HUES64 (cell line): ENCODE measurements around the gene CCDC191.

ENCODE experiments used
- H3K27ac ChIP-seq: 2 replicates; pipeline ENCODE4 v1.7.0; 2013; ENCODE audit warnings: low read depth, low read length, inconsistent platforms
- H3K27me3 ChIP-seq: 2 replicates; pipeline ENCODE4 v1.6.1; 2013; ENCODE audit warnings: mild to moderate bottlenecking, low read length; ENCODE audit not compliant: insufficient read depth
- H3K36me3 ChIP-seq: 2 replicates; pipeline ENCODE4 v1.6.1; 2013; ENCODE audit warnings: mild to moderate bottlenecking, low read length; ENCODE audit not compliant: insufficient read depth
- H3K4me1 ChIP-seq: 2 replicates; pipeline ENCODE4 v1.6.1; 2013; ENCODE audit warnings: mild to moderate bottlenecking, low read length, moderate library complexity; ENCODE audit not compliant: insufficient read depth
- H3K4me3 ChIP-seq: 2 replicates; pipeline ENCODE4 v1.5.1; 2013; ENCODE audit warnings: mild to moderate bottlenecking, low read length, moderate library complexity
- H3K9ac ChIP-seq: 2 replicates; pipeline ENCODE4 v1.6.1; 2013; ENCODE audit warnings: mild to moderate bottlenecking, low read depth, low read length
- H3K9me3 ChIP-seq: 2 replicates; pipeline ENCODE4 v1.6.1; 2013; ENCODE audit warnings: low read depth, low read length; ENCODE audit not compliant: insufficient read depth
- WGBS: fragments of 150-250, 120-280 bp; methylation state at CpG from one replicate; pipeline ENCODE4 v1.1.7; 2013; ENCODE audit warnings: missing lambda C conversion rate; 5-methylcytosine and 5-hydroxymethylcytosine counted together

CCDC191 gene

DNA sequence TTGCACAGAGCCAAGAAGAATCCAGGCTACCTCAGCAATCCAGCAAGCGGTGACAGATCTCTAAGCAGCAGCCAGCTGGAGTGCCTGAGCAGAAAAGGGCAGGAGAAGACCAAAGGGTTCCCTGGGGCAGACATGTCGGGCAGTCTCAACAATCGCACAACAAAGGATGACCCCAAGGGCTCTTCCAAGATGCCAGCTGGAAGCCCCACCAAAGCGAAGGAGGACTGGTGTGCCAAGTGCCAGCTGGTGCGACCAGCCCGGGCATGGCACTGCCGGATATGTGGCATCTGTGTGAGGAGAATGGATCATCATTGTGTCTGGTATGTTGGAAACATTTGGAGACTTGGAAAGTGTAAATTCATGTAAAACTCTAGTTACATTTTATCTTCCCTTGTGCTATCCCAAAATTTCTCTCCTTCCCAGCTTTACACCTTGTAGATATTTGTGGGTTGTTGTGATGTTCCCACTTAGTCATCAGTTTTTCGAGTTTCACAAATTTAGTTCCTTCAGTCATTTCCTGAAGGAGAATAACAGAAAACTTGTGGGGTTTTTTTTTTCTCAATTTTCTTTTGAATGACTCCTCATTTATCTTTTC, 102.1 kb downstream of the CCDC191 start:
- WGBS = 94% methylated on average over 7 of the region's 8 CpGs
- no peak overlapping the region for H3K4me3 ChIP-seq
- H3K4me1 ChIP-seq = no peaks in the 10 kb centered on the region
- H3K36me3 ChIP-seq = peaks cover 29% of the 10 kb centered on the region; the same call in 1 of the 2 replicates
- H3K9me3 ChIP-seq = no peaks in the 10 kb centered on the region
- peaks cover 7% of the 10 kb centered on the region for H3K27me3 ChIP-seq
- H3K9ac ChIP-seq = no peak overlapping the region
- no peak overlapping the region for H3K27ac ChIP-seq

DNA sequence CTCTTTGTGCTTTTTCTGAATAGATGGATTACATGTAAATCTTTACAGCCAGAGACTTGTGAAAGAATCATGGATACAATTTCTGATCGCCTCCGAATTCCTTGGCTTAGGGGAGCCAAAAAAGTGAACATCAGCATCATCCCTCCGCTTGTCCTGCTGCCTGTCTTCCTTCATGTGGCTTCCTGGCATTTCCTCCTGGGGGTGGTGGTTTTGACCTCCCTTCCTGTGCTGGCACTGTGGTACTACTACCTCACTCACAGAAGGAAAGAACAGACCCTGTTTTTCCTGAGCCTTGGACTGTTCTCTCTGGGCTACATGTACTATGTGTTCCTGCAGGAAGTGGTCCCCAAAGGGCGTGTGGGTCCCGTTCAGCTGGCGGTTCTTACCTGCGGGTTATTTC, 102.6 kb downstream of the CCDC191 start:
- Histone ChIP-seq H3K36me3 (peaks cover 26% of the 10 kb centered on the region; the same call in 1 of the 2 replicates), H3K4me1 (no peaks in the 10 kb centered on the region), H3K4me3 (no peak overlapping the region), H3K9ac (no peak overlapping the region), H3K9me3 (no peaks in the 10 kb centered on the region), H3K27ac (no peak overlapping the region), H3K27me3 (peaks cover 12% of the 10 kb centered on the region)
- WGBS = 97% methylated on average over 7 of the region's 7 CpGs

DNA sequence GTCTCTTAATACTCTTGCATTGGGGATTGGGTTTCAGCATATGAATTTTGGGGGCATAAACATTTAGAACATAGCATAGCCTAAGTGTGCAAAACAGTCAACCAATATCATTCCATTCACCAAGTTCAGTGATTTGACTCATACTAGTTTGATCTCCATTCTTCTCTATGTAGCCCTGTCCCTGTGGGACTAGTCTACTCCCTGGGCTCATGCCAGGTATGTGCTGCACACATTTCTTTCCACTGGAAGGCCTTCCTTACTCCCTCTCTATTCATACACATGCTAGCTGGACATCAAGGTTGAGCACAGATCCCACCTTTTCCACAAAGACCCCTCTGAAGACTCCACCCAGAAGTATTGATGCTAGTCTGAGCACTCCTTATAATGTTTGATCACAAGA, 103.4 kb downstream of the CCDC191 start:
- Histone ChIP-seq H3K9ac (no peak overlapping the region), H3K36me3 (peaks cover 18% of the 10 kb centered on the region; the same call in 1 of the 2 replicates), H3K4me1 (no peaks in the 10 kb centered on the region)

DNA sequence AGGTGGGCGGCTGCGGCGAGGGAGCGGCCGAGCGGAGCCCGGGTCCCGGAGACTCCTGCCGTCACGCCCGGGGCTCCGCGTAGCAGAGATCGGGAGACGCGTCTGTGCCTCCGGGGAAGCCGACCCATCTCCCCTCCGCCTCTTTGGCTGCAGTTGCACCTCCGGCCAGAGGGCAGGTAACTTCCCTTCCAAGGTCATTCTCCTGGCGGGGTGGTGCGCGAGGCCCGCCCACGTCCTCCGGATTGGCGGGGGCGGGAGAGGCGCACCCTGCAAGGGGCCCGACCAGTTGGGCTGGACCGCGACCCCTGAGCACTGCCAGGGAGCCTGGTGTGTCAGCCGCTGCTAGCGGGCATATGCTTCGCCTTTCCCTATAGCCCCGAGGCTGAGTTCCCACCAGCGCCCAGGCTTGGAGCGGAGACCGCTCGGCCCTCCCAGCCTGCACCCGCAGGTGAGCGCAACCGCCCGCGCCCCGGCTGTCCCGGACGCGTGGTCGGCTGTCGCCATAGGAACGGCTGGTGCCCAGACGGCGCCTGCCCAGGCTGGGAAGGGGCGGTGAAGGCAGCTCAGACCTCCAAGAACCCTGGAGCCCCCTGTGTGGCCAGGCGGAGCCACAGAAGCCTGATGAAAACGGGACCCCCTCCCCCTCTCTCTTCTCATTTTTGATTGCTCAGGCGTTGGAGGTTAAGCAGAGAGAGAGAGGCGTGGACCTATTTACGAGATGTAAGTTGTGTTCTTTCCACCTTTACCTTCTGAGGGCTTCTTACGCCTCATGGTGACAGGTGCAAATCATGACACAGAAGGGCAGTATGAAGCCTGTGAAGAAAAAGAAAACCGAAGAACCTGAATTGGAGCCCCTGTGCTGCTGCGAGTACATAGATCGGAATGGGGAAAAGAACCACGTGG, 108.1 kb downstream of the CCDC191 start:
- peaks cover 40% of the 10 kb centered on the region for H3K27me3 ChIP-seq
- no peaks in the 10 kb centered on the region for H3K9me3 ChIP-seq
- H3K4me1 ChIP-seq = peaks cover 7% of the 10 kb centered on the region; the same call in 1 of the 2 replicates
- H3K27ac ChIP-seq = peak overlapping the region; percentile 48; the same call in 1 of the 2 replicates
- H3K36me3 ChIP-seq = no peaks in the 10 kb centered on the region
- peak overlapping the region; percentile 48 for H3K9ac ChIP-seq
- H3K4me3 ChIP-seq = peak overlapping the region; percentile 68
- 3% methylated on average over 62 of the region's 65 CpGs for WGBS

More for the DNA sequence above, 103.4 kb downstream of the CCDC191 start:
- no peak overlapping the region for H3K4me3 ChIP-seq
- no peak overlapping the region for H3K27ac ChIP-seq
- no peaks in the 10 kb centered on the region for H3K9me3 ChIP-seq
- peaks cover 20% of the 10 kb centered on the region for H3K27me3 ChIP-seq

DNA sequence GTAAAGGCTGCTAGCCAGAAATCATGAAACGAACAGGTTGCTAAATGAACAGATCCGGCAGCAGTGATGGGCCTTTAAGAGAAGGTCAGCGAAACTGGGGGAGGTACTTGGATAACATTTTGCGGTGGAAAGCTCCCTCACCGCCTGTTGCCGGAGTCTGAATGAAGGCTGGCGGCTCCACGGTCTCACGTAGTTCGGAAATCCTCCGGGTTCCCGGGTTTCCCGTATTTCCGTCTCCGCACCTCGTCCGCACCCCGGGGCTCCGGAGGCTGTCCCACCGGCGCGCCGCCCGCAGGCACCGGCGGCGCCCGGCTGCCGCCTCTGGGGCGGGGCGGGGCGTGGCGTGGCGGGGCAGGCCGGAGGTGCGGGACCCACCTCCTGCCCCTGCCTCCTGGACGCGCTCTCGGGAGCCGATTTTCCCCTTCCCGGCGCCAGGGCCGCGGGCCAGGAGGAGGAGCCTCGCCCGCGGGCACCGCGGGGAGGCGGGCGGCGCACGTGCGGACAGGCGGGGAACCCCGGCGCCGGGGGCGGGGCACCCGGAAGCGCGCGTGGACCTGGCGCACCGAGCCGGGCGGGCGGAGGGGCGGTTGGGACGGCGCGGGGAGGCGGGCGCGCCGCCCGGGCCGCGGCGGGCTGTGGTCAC, 108.8 kb downstream of the CCDC191 start, which contains the start of gene ZDHHC23:
Gene ZDHHC23 (plus strand): TSS at position 642 of the 643 bp plus-strand sequence. CDS start 790 bp downstream, outside the sequence.
- Histone ChIP-seq H3K9ac (peak within 1 kb of the TSS; percentile 48), H3K4me1 (peaks cover 7% of the 10 kb centered on the region; the same call in 1 of the 2 replicates), H3K27ac (peak within 1 kb of the TSS; percentile 48; the same call in 1 of the 2 replicates), H3K9me3 (no peaks in the 10 kb centered on the region), H3K4me3 (peak within 1 kb of the TSS; percentile 68), H3K36me3 (no peaks in the 10 kb centered on the region), H3K27me3 (peaks cover 40% of the 10 kb centered on the region)
- WGBS = under 1% methylated on average over 80 of the region's 80 CpGs

DNA sequence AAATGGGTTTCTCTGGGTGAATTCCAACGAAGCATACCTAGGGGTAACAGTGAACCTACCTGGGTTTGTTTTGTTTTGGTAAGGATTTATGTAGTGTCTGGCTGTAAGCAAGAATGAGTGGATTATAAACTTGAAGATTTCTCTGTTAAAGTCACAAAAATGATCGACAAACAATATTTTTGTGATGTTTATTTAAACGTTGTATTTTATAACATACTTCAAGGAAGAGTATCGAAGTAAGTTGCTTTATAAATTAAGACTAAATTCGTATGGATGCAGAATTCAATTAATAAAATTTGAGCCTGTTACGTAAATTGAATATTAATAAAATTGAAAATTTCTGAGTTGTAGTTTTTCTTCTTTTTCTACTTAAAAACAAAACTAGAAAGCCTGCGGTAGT, 109.5 kb downstream of the CCDC191 start:
- Histone ChIP-seq H3K27me3 (peaks cover 40% of the 10 kb centered on the region), H3K9me3 (no peaks in the 10 kb centered on the region), H3K36me3 (no peaks in the 10 kb centered on the region), H3K4me3 (peak overlapping the region; percentile 68), H3K27ac (no peak overlapping the region), H3K9ac (peak overlapping the region; percentile 48; the same call in 1 of the 2 replicates), H3K4me1 (peaks cover 7% of the 10 kb centered on the region; the same call in 1 of the 2 replicates)
- WGBS = 74% methylated on average over 5 of the region's 7 CpGs

DNA sequence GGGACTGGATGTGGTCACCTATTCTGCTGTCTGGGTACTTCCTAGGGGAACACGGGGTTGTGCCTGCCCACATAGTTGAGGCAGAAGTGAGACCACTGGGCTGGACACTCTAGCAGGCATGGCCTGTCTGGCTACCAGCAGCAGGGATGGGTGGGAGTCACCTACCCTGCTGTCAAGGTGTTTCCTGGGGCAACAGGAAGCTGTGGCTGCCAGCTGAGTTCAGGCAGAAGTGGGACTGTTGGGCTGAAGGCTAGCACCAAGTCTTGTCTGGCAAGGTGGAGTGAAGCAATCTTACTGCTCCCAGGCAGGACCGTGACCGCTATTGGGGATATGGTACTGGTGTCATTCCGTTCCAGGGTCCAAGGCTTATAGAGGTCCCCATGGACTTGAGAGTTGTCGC, 128.8 kb downstream of the CCDC191 start:
- Histone ChIP-seq H3K27me3 (no peaks in the 10 kb centered on the region), H3K27ac (no peak overlapping the region), H3K36me3 (no peaks in the 10 kb centered on the region), H3K4me1 (peaks cover 9% of the 10 kb centered on the region), H3K9ac (no peak overlapping the region), H3K9me3 (0 out of 2 replicates have a peak, but pooled peaks cover 6% of the 10 kb centered on the region), H3K4me3 (no peak overlapping the region)
- 96% methylated on average over 5 of the region's 5 CpGs for WGBS

DNA sequence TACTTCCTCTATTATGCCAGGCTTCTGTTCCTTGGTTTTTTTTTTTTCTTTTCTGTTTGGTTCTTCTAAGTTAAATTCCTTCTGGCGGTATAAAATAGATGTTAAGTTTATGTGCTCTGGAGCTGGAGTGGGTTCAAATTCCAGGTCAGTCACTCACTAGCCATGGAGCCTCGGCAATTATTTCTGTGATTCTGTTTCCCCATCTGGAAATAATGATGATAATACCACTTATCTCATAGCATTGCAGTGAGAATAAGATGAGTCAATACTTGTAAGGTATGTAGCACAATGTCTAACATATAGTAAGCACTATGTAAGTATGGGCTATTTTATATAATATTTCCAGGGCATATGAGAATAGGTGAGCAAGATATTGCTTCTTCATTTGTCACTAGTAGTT, 141.7 kb downstream of the CCDC191 start:
- Histone ChIP-seq H3K27ac (no peak overlapping the region), H3K27me3 (no peaks in the 10 kb centered on the region), H3K9ac (no peak overlapping the region), H3K36me3 (no peaks in the 10 kb centered on the region), H3K4me3 (no peak overlapping the region), H3K9me3 (no peaks in the 10 kb centered on the region), H3K4me1 (no peaks in the 10 kb centered on the region)
- WGBS = 93% methylated on average over 2 of the region's 2 CpGs
